ENCODE results near the gene LGALS13.

The LGALS13 gene

DNA sequence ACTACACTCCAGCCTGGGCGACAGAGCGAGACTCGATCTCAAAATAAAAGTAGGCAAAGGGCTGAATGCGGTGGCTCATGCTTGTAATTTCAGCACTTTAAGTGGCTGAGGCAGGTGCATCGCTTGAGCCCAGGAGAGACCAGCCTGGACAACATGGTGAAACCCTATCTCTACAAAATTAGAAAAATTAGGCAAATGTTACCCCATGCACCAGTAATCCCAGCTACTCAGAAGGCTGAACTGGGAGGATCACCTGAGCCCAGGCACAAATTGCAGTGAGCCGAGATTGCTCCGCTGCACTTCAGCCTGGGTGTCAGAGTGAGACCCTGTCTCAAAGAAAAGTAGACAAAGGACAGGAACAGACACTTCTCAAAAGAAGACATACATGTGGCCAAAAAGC is 9.9 kb upstream of the LGALS13 start:
- no peaks in the 10 kb centered on the region for H3K4me1 ChIP-seq (ENCODE audit: insufficient read depth, poor library complexity, severe bottlenecking)
- TF ChIP-seq, protein P1, sequence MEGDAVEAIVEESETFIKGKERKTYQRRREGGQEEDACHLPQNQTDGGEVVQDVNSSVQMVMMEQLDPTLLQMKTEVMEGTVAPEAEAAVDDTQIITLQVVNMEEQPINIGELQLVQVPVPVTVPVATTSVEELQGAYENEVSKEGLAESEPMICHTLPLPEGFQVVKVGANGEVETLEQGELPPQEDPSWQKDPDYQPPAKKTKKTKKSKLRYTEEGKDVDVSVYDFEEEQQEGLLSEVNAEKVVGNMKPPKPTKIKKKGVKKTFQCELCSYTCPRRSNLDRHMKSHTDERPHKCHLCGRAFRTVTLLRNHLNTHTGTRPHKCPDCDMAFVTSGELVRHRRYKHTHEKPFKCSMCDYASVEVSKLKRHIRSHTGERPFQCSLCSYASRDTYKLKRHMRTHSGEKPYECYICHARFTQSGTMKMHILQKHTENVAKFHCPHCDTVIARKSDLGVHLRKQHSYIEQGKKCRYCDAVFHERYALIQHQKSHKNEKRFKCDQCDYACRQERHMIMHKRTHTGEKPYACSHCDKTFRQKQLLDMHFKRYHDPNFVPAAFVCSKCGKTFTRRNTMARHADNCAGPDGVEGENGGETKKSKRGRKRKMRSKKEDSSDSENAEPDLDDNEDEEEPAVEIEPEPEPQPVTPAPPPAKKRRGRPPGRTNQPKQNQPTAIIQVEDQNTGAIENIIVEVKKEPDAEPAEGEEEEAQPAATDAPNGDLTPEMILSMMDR (IDR thresholded peaks at IDR 0.05; ENCODE audit: poor library complexity, severe bottlenecking) = no peak
- no peaks in the 10 kb centered on the region for H3K36me3 ChIP-seq (ENCODE audit: low read depth)
- H3K27ac ChIP-seq (ENCODE audit: poor library complexity, severe bottlenecking) = no peak overlapping the region
- no peak overlapping the region for H3K4me3 ChIP-seq (ENCODE audit: severe bottlenecking)
- H3K27me3 ChIP-seq (ENCODE audit: insufficient read depth, poor library complexity, severe bottlenecking) = no peaks in the 10 kb centered on the region
- ATAC-seq (ENCODE audit: low read depth) = no peak
- no peak for DNase-seq (ENCODE audit: low spot score)
- no peaks in the 10 kb centered on the region for H3K9me3 ChIP-seq (ENCODE audit: severe bottlenecking)

- Histone ChIP-seq H3K36me3 (ENCODE audit: low read depth) (no peaks in the 10 kb centered on the region), H3K9me3 (ENCODE audit: severe bottlenecking) (no peaks in the 10 kb centered on the region), H3K27me3 (ENCODE audit: insufficient read depth, poor library complexity, severe bottlenecking) (peaks cover 5% of the 10 kb centered on the region), H3K4me3 (ENCODE audit: severe bottlenecking) (no peak overlapping the region), H3K27ac (ENCODE audit: poor library complexity, severe bottlenecking) (no peak overlapping the region), H3K4me1 (ENCODE audit: insufficient read depth, poor library complexity, severe bottlenecking) (no peaks in the 10 kb centered on the region)
- DNase-seq (ENCODE audit: low spot score) = no peak
- peak; percentile 55 for ATAC-seq (ENCODE audit: low read depth)
- TF ChIP-seq, protein P1 (IDR thresholded peaks at IDR 0.05; ENCODE audit: poor library complexity, severe bottlenecking) = no peak
These were observed 6.4 kb upstream of the LGALS13 start for GRCh38 chr19:39595950-39596349.

GRCh38 chr19:39596911-39597310 is 5.4 kb upstream of the LGALS13 start:
- no peak for DNase-seq (ENCODE audit: low spot score)
- Histone ChIP-seq H3K36me3 (ENCODE audit: low read depth) (no peaks in the 10 kb centered on the region), H3K9me3 (ENCODE audit: severe bottlenecking) (no peaks in the 10 kb centered on the region), H3K27me3 (ENCODE audit: insufficient read depth, poor library complexity, severe bottlenecking) (peaks cover 5% of the 10 kb centered on the region), H3K27ac (ENCODE audit: poor library complexity, severe bottlenecking) (no peak overlapping the region), H3K4me1 (ENCODE audit: insufficient read depth, poor library complexity, severe bottlenecking) (no peaks in the 10 kb centered on the region), H3K4me3 (ENCODE audit: severe bottlenecking) (no peak overlapping the region)
- TF ChIP-seq, protein P1 (IDR thresholded peaks at IDR 0.05; ENCODE audit: poor library complexity, severe bottlenecking) = no peak
- no peak for ATAC-seq (ENCODE audit: low read depth)

DNA sequence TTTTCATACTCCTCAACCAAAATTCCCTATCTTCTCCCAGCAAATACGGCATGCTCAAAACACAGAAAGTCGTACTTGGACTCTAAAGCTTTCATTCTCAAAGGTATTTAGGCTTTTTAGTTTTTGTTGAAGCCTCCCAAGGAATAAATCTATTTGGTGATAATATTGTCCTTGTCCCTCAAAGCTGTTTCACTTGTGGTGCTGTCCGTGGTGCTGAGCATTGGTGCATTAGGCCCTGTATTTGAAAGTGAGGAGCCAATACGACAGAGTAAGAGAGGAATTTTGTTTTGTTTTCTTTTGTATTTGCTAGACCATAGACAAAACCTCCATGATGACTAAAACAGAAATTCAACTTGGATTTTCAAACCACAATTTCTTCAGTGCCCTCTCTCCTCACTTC is 3.2 kb upstream of the LGALS13 start:
- ATAC-seq (ENCODE audit: low read depth) = no peak
- H3K27ac ChIP-seq (ENCODE audit: poor library complexity, severe bottlenecking) = no peak overlapping the region
- TF ChIP-seq, protein P1 (IDR thresholded peaks at IDR 0.05; ENCODE audit: poor library complexity, severe bottlenecking) = no peak
- H3K4me1 ChIP-seq (ENCODE audit: insufficient read depth, poor library complexity, severe bottlenecking) = no peaks in the 10 kb centered on the region
- no peak overlapping the region for H3K4me3 ChIP-seq (ENCODE audit: severe bottlenecking)
- peaks cover 5% of the 10 kb centered on the region for H3K27me3 ChIP-seq (ENCODE audit: insufficient read depth, poor library complexity, severe bottlenecking)
- no peaks in the 10 kb centered on the region for H3K36me3 ChIP-seq (ENCODE audit: low read depth)
- no peak for DNase-seq (ENCODE audit: low spot score)
- no peaks in the 10 kb centered on the region for H3K9me3 ChIP-seq (ENCODE audit: severe bottlenecking)

DNA sequence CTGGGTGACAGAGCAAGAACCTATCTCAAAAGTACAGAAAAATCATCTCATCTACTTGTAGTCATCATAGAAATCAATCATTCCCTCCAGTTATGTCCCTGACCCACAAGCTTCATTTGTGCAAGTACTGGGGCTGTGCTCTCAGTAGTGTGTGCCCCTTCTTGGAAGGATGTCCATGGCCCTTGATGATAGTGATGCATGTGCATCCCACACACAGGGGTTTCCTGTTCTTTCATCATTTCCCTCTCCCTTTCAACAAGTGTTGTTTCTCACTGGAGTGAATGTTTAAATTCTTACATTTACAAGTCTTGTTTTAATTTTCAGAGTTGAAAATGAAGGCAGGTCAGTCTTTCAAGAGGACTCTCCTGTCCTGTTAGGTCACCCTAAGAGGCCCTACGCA is 1.5 kb downstream of the LGALS13 start:
- no peak for DNase-seq (ENCODE audit: low spot score)
- no peak overlapping the region for H3K4me3 ChIP-seq (ENCODE audit: severe bottlenecking)
- no peak overlapping the region for H3K27ac ChIP-seq (ENCODE audit: poor library complexity, severe bottlenecking)
- no peaks in the 10 kb centered on the region for H3K4me1 ChIP-seq (ENCODE audit: insufficient read depth, poor library complexity, severe bottlenecking)
- H3K36me3 ChIP-seq (ENCODE audit: low read depth) = no peaks in the 10 kb centered on the region
- TF ChIP-seq, protein P1 (IDR thresholded peaks at IDR 0.05; ENCODE audit: poor library complexity, severe bottlenecking) = no peak
- no peaks in the 10 kb centered on the region for H3K9me3 ChIP-seq (ENCODE audit: severe bottlenecking)
- ATAC-seq (ENCODE audit: low read depth) = no peak
- H3K27me3 ChIP-seq (ENCODE audit: insufficient read depth, poor library complexity, severe bottlenecking) = peaks cover 26% of the 10 kb centered on the region
